CD14-positive monocyte (primary cell): ENCODE results near the gene USP34. TPM values are rescaled to one million over a fixed set of nuclear protein-coding genes. Genes with fewer than 3 reads are reported as not detected.
A peak's percentile ranks its signal among the peaks of the same experiment; 100 is the strongest.

Experiments used
- DNase-seq, 3 donors: peaks; one replicate each; pipeline ENCODE4 v3.0.0-alpha.2; 2011 to 2022
- H2AFZ ChIP-seq: 2 replicates; pipeline ENCODE4 v1.6.0; 2012; ENCODE audit warnings: mild to moderate bottlenecking, low read depth, low read length, inconsistent platforms; ENCODE audit not compliant: insufficient read depth, poor library complexity, severe bottlenecking
- H3K27ac ChIP-seq, 2 donors: 1 replicate in 1 of 2; 2 replicates in 1 of 2; pipeline ENCODE4 v1.5.1; 2012 to 2013; ENCODE audit warnings: low read length in 2 of 2, control low read depth in 1 of 2, inconsistent platforms in 1 of 2, low read depth in 1 of 2, mild to moderate bottlenecking in 1 of 2
- H3K27me3 ChIP-seq, 2 donors: one replicate each; pipeline versions ENCODE4 v1.6.0 to v1.6.1; 2011 to 2013; ENCODE audit warnings: low read length in 2 of 2; ENCODE audit not compliant: control insufficient read depth in 2 of 2, insufficient read depth in 2 of 2
- H3K36me3 ChIP-seq, 2 donors: replicated peaks in 1 of 2; 1 replicate in 1 of 2; 2 replicates in 1 of 2; pipeline versions ENCODE4 v1.5.1 to v1.6.1; 2012 to 2013; ENCODE audit warnings: low read length in 2 of 2, control low read depth in 1 of 2, inconsistent platforms in 1 of 2, mild to moderate bottlenecking in 1 of 2; ENCODE audit not compliant: insufficient read depth in 2 of 2, control insufficient read depth in 1 of 2
- H3K4me1 ChIP-seq, 2 donors: 1 replicate in 1 of 2; 2 replicates in 1 of 2; pipeline versions ENCODE4 v1.5.1 to v1.6.1; 2012 to 2013; ENCODE audit warnings: low read length in 2 of 2, control low read depth in 1 of 2, inconsistent platforms in 1 of 2, mild to moderate bottlenecking in 1 of 2, moderate library complexity in 1 of 2; ENCODE audit not compliant: insufficient read depth in 2 of 2, control insufficient read depth in 1 of 2
- H3K4me2 ChIP-seq: replicated peaks from 2 replicates; pipeline ENCODE3; 2012; ENCODE audit warnings: low read length, moderate library complexity, mild to moderate bottlenecking; ENCODE audit not compliant: poor library complexity, severe bottlenecking; ENCODE audit errors: extremely low read depth
- H3K4me3 ChIP-seq, 3 experiments: fragments of 200-600 bp in 1 of 3; sonication (generic) in 1 of 3; replicated peaks in 1 of 3; 1 replicate in 2 of 3; 2 replicates in 1 of 3; pipeline ENCODE4 v1.5.1; 2011 to 2013; ENCODE audit warnings: low read length in 3 of 3, mild to moderate bottlenecking in 3 of 3, control low read depth in 2 of 3, low read depth in 2 of 3, inconsistent platforms in 1 of 3, moderate library complexity in 1 of 3
- H3K79me2 ChIP-seq: 2 replicates; pipeline ENCODE4 v1.6.0; 2012; ENCODE audit warnings: mild to moderate bottlenecking, control low read depth, inconsistent platforms, low read length, moderate library complexity; ENCODE audit not compliant: insufficient read depth
- H3K9ac ChIP-seq: 2 replicates; pipeline ENCODE4 v1.6.0; 2017; ENCODE audit warnings: low read length, mild to moderate bottlenecking; ENCODE audit not compliant: insufficient read depth, poor library complexity, severe bottlenecking
- H3K9me3 ChIP-seq, 2 donors: replicated peaks in 1 of 2; 1 replicate in 1 of 2; 2 replicates in 1 of 2; pipeline versions ENCODE4 v1.5.1 to v1.6.1; 2012 to 2013; ENCODE audit warnings: low read length in 2 of 2, control low read depth in 1 of 2; ENCODE audit not compliant: control insufficient read depth in 1 of 2, insufficient read depth in 1 of 2
- H4K20me1 ChIP-seq: 2 replicates; pipeline ENCODE4 v1.6.0; 2012; ENCODE audit warnings: mild to moderate bottlenecking, low read length, control low read depth, moderate library complexity; ENCODE audit not compliant: insufficient read depth
- H3K27ac Mint-ChIP-seq, 7 donors: one replicate each; pipeline ENCODE4 v1.8.0; 2020; ENCODE audit warnings: mild to moderate bottlenecking in 7 of 7, mixed read lengths in 7 of 7, moderate library complexity in 6 of 7, inconsistent platforms in 2 of 7
- H3K27me3 Mint-ChIP-seq, 3 donors: one replicate each; pipeline ENCODE4 v1.8.0; 2021 to 2022; ENCODE audit warnings: low read depth in 3 of 3, mild to moderate bottlenecking in 3 of 3, mixed read lengths in 3 of 3, moderate library complexity in 3 of 3, inconsistent platforms in 1 of 3
- H3K36me3 Mint-ChIP-seq, 2 donors: one replicate each; pipeline ENCODE4 v1.8.0; 2020; ENCODE audit warnings: mixed read lengths in 2 of 2, inconsistent platforms in 1 of 2, mild to moderate bottlenecking in 1 of 2
- H3K4me1 Mint-ChIP-seq: one replicate; pipeline ENCODE4 v1.8.0; 2020; ENCODE audit warnings: mild to moderate bottlenecking, mixed read lengths
- H3K4me3 Mint-ChIP-seq, 2 donors: one replicate each; pipeline ENCODE4 v1.8.0; 2020; ENCODE audit warnings: mild to moderate bottlenecking in 2 of 2, mixed read lengths in 2 of 2, moderate library complexity in 1 of 2
- H3K9me3 Mint-ChIP-seq, 7 donors: one replicate each; pipeline ENCODE4 v1.8.0; 2020 to 2022; ENCODE audit warnings: mixed read lengths in 7 of 7, mild to moderate bottlenecking in 6 of 7, moderate library complexity in 6 of 7, inconsistent platforms in 2 of 7
- WGBS: methylation state at CpG from one replicate; pipeline ENCODE4 v1.1.5; 2013; ENCODE audit warnings: missing lambda C conversion rate; ENCODE audit not compliant: insufficient coverage; 5-methylcytosine and 5-hydroxymethylcytosine counted together
- intact Hi-C, 2 donors: fragments of 100-400 bp; cut with micrococcal nuclease; formaldehyde crosslinking; loops; one replicate each; pipeline versions ENCODE4 v1.15.0 to v1.15.1; 2023
- polyA minus RNA-seq: library from RNA; depleted of rRNA, polyadenylated mRNA; stranded (reverse); fragments of >200 nt; gene quantifications from 2 replicates; pipeline ENCODE4 v1.2.3, GENCODE V29; 2012
- polyA plus RNA-seq, 3 donors: library from polyadenylated mRNA; depleted of rRNA in 1 of 3; unstranded in 2 of 3; stranded (reverse) in 1 of 3; fragments of 300-500 nt in 2 of 3; fragments of >200 nt in 1 of 3; fragmentation: Illumina TruSeq in 2 of 3; gene quantifications; 1 replicate in 2 of 3; 2 replicates in 1 of 3; pipeline ENCODE4 v1.2.3, GENCODE V29; 2012 to 2021
- total RNA-seq, 12 experiments: library from RNA in 1 of 12; stranded (reverse) in 1 of 12; fragments of 120-200 nt in 1 of 12; gene quantifications; one replicate each; pipeline ENCODE4 v1.2.4 and lab custom pipeline; 2013 to 2026; ENCODE audit warnings: mixed read lengths in 6 of 12, inconsistent platforms in 1 of 12
- TF ChIP-seq, protein P1 (sequence below): fragments of 200-600 bp; IDR thresholded peaks from one replicate; pipeline ENCODE4 v1.8.0; 2022; ENCODE audit warnings: antibody characterized with exemption, mild to moderate bottlenecking

The USP34 gene, protein sequence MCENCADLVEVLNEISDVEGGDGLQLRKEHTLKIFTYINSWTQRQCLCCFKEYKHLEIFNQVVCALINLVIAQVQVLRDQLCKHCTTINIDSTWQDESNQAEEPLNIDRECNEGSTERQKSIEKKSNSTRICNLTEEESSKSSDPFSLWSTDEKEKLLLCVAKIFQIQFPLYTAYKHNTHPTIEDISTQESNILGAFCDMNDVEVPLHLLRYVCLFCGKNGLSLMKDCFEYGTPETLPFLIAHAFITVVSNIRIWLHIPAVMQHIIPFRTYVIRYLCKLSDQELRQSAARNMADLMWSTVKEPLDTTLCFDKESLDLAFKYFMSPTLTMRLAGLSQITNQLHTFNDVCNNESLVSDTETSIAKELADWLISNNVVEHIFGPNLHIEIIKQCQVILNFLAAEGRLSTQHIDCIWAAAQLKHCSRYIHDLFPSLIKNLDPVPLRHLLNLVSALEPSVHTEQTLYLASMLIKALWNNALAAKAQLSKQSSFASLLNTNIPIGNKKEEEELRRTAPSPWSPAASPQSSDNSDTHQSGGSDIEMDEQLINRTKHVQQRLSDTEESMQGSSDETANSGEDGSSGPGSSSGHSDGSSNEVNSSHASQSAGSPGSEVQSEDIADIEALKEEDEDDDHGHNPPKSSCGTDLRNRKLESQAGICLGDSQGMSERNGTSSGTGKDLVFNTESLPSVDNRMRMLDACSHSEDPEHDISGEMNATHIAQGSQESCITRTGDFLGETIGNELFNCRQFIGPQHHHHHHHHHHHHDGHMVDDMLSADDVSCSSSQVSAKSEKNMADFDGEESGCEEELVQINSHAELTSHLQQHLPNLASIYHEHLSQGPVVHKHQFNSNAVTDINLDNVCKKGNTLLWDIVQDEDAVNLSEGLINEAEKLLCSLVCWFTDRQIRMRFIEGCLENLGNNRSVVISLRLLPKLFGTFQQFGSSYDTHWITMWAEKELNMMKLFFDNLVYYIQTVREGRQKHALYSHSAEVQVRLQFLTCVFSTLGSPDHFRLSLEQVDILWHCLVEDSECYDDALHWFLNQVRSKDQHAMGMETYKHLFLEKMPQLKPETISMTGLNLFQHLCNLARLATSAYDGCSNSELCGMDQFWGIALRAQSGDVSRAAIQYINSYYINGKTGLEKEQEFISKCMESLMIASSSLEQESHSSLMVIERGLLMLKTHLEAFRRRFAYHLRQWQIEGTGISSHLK (N-terminal part only)
- total RNA-seq (2013) = 75.4 TPM
- 10 to 100 TPM in 1 of 3 donors, 1 to 10 TPM in 2; 2.8 to 47.2 (median 5.9) TPM for polyA plus RNA-seq
- polyA minus RNA-seq = 38.1 and 39.2 TPM in 2 replicates
- total RNA-seq (lab: John Stamatoyannopoulos, UW) = 231 to 515 (median 287) reads per million in 11 experiments

DNA sequence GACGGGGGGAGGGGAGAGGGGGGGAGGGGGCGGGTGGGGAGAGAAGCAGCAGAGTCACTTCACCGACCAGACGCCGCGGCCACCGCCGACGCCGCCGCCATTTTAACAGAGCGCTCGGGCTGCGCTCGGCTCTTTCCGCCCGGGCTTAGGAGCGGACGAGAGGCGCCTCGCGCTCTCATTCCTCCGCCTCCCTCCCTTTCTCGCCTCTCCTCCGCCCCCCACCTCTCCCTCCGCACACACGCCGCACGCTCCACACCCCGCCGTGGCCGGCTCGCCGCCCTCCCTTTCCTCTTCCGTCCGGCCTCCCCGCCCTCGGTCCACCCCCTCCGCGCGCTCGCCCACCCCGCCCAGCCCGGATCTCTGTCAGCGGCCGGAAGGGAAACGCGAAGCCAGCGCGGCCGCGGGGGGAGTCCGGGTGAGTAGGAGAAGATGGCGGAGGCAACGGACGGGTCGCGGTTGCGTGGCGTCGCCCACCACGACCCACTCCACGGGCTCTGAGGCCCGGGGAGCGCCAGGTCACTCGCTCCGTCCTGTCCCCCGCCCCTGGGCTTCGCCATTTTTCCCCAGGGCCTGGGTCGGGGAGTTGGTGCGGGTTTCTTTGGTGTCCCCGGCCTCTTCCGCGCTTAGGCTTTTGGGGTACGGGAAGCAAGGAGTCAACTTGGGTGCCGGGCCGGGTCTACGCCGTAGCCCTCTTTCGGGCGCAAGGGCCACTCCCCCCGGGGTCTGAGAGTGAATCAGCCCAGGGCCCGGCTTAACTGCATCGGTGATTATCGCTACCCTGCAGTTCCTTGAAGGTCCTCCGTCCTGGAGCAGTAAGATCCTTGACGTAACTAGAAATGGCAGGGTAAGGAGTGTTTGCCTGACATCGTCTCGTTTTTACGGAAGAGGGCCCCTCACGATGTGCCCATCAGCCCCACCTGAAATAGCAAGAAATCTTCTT, at the start of gene USP34:
TSS of gene USP34 (minus strand) at position 123 of the 940 bp plus-strand sequence. CDS start 395 bp downstream, outside the sequence.
- Histone ChIP-seq H3K27me3 (no peaks in the 10 kb centered on the region), H4K20me1 (peaks cover 19% of the 10 kb centered on the region), H3K79me2 (peaks cover 66% of the 10 kb centered on the region), H3K4me2 (peak within 1 kb of the TSS; percentile 94), H3K4me3 (peak within 1 kb of the TSS; percentile 90 to 98 (median 91)), H3K4me1 (peaks cover 21 to 32% of the 10 kb centered on the region in 2 donors), H2AFZ (peak within 1 kb of the TSS; percentile 82), H3K27ac (peak within 1 kb of the TSS; percentile 96 to 99), H3K9me3 (no peaks in the 10 kb centered on the region), H3K36me3 (no peaks in the 10 kb centered on the region), H3K9ac (peak within 1 kb of the TSS; percentile 98)
- Mint-ChIP-seq H3K36me3 (peaks cover 0 to 11% of the 10 kb centered on the region in 2 donors), H3K4me1 (peaks cover 24% of the 10 kb centered on the region), H3K9me3 (no peaks in the 10 kb centered on the region), H3K27me3 (peaks cover 0 to 2% (median 0%) of the 10 kb centered on the region in 3 donors), H3K4me3 (peak within 1 kb of the TSS; percentile 94 to 99), H3K27ac (peak within 1 kb of the TSS; percentile 94 to 99 (median 98))
- TF ChIP-seq, protein P1, sequence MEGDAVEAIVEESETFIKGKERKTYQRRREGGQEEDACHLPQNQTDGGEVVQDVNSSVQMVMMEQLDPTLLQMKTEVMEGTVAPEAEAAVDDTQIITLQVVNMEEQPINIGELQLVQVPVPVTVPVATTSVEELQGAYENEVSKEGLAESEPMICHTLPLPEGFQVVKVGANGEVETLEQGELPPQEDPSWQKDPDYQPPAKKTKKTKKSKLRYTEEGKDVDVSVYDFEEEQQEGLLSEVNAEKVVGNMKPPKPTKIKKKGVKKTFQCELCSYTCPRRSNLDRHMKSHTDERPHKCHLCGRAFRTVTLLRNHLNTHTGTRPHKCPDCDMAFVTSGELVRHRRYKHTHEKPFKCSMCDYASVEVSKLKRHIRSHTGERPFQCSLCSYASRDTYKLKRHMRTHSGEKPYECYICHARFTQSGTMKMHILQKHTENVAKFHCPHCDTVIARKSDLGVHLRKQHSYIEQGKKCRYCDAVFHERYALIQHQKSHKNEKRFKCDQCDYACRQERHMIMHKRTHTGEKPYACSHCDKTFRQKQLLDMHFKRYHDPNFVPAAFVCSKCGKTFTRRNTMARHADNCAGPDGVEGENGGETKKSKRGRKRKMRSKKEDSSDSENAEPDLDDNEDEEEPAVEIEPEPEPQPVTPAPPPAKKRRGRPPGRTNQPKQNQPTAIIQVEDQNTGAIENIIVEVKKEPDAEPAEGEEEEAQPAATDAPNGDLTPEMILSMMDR = no peak
- peak; percentile 88 to 95 (median 95) for DNase-seq
- intact Hi-C loops = loop anchor here (2.0 to 5.0 kb wide), 4 partner anchors 44 to 68 kb away; partner anchors contain the start of gene XPO1 (in 2 of the 2)
- under 1% methylated on average over 47 of the region's 91 CpGs for WGBS
